ENCODE results near the gene EGF. TPM values are rescaled to one million over a fixed set of nuclear protein-coding genes. Genes with fewer than 3 reads are reported as not detected.

The EGF gene
- under 1 TPM in 1 of 5 donors, not detected in 4; 0.20 TPM for total RNA-seq
- total RNA-seq (2013): 0.24 TPM
- 0 to 0.59 (median 0) reads per million in 29 experiments for total RNA-seq

DNA sequence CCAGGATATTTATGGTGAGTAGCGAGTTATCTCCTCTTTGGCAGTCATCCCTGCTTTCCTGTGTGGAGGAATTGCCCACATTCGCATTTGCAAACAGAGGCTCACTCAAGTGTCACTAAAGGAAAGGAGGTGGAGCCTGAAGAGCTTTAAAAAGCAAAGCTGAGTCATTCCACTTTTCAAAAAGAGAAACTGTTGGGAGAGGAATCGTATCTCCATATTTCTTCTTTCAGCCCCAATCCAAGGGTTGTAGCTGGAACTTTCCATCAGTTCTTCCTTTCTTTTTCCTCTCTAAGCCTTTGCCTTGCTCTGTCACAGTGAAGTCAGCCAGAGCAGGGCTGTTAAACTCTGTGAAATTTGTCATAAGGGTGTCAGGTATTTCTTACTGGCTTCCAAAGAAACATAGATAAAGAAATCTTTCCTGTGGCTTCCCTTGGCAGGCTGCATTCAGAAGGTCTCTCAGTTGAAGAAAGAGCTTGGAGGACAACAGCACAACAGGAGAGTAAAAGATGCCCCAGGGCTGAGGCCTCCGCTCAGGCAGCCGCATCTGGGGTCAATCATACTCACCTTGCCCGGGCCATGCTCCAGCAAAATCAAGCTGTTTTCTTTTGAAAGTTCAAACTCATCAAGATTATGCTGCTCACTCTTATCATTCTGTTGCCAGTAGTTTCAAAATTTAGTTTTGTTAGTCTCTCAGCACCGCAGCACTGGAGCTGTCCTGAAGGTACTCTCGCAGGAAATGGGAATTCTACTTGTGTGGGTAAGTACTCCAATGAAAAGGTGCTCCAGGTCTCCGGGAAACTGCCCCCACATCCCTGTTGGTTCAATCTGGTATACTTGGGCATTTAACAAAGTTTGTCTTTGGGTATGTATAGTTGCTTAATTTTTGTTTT lies at the start of gene EGF:
Gene EGF (plus strand): TSS at position 178 of the 890 bp plus-strand sequence. CDS start 453 bp downstream, at position 631.
- Histone ChIP-seq H3K27me3 (replicated peaks in 1 of 2; ENCODE audit: control insufficient read depth in 2 of 2, extremely low read depth in 1 of 2, insufficient read depth in 2 of 2, low read length in 1 of 2) (peaks cover 0 to 6% of the 10 kb centered on the region in 2 experiments), H3K27ac (ENCODE audit: low read length) (no peak within 1 kb of the TSS), H3K9me3 (no peaks in the 10 kb centered on the region), H3K4me3 (ENCODE audit: control insufficient read depth in 1 of 2, extremely low read depth in 1 of 2, low read length in 1 of 2) (no peak within 1 kb of the TSS), H3K36me3 (ENCODE audit: control insufficient read depth in 2 of 2, extremely low read depth in 1 of 2, insufficient read depth in 1 of 2, low read length in 1 of 2) (no peaks in the 10 kb centered on the region), H3K4me1 (ENCODE audit: control insufficient read depth in 1 of 2, extremely low read depth in 1 of 2, insufficient read depth in 2 of 2, low read length in 2 of 2) (no peaks in the 10 kb centered on the region)
- no peaks in the 10 kb centered on the region for H3K9me3 Mint-ChIP-seq
- H3K27ac Mint-ChIP-seq: no peak within 1 kb of the TSS
- DNase-seq: no peak
- CTCF ChIA-PET: no interaction called here
- no peaks in the 10 kb centered on the region for H3K4me1 Mint-ChIP-seq
- H3K27me3 Mint-ChIP-seq: peaks cover 23 to 24% of the 10 kb centered on the region in 2 donors
- no peak within 1 kb of the TSS for H3K4me3 Mint-ChIP-seq
- POLR2A ChIA-PET: no interaction called here
- WGBS (ENCODE audit: insufficient coverage): 48% methylated on average over 4 of the region's 9 CpGs
- no peak for ATAC-seq (replicated peaks in 1 of 4)
- no peaks in the 10 kb centered on the region for H3K36me3 Mint-ChIP-seq

DNA sequence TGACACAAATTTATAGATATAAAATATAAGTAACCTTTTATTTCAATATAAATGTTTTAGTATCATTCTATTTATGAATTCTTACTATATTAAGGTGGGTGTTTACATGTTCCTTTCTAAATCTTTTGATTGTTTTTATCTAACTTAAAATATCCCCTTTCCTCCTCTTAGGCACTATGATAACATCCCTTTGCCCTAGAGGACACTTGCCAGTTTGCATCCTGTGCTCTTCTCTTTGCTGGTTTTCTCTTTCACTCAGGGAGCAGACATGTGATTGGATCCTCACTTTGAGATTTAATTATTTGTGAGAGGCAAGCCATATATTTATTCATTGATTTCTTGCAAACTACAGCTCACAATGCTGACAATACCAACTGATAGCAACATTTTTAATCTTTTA lies 48.5 kb upstream of the EGF start:
- POLR2A ChIA-PET: no interaction called here
- peaks cover 0 to 12% (median 12%) of the 10 kb centered on the region in 3 donors for H3K9me3 Mint-ChIP-seq
- DNase-seq (no peak), ATAC-seq (replicated peaks in 1 of 4) (no peak)
- no peak overlapping the region for H3K4me3 Mint-ChIP-seq
- Histone ChIP-seq H3K9me3 (no peaks in the 10 kb centered on the region), H3K27me3 (replicated peaks in 1 of 2; ENCODE audit: control insufficient read depth in 2 of 2, extremely low read depth in 1 of 2, insufficient read depth in 2 of 2, low read length in 1 of 2) (no peaks in the 10 kb centered on the region), H3K27ac (ENCODE audit: low read length) (no peak overlapping the region), H3K4me1 (ENCODE audit: control insufficient read depth in 1 of 2, extremely low read depth in 1 of 2, insufficient read depth in 2 of 2, low read length in 2 of 2) (no peaks in the 10 kb centered on the region), H3K4me3 (ENCODE audit: control insufficient read depth in 1 of 2, extremely low read depth in 1 of 2, low read length in 1 of 2) (no peak overlapping the region), H3K36me3 (ENCODE audit: control insufficient read depth in 2 of 2, extremely low read depth in 1 of 2, insufficient read depth in 1 of 2, low read length in 1 of 2) (no peaks in the 10 kb centered on the region)
- no peaks in the 10 kb centered on the region for H3K4me1 Mint-ChIP-seq
- H3K27me3 Mint-ChIP-seq: no peaks in the 10 kb centered on the region
- CTCF ChIA-PET: no interaction called here
- H3K36me3 Mint-ChIP-seq: peaks cover 16% of the 10 kb centered on the region
- no peak overlapping the region for H3K27ac Mint-ChIP-seq

DNA sequence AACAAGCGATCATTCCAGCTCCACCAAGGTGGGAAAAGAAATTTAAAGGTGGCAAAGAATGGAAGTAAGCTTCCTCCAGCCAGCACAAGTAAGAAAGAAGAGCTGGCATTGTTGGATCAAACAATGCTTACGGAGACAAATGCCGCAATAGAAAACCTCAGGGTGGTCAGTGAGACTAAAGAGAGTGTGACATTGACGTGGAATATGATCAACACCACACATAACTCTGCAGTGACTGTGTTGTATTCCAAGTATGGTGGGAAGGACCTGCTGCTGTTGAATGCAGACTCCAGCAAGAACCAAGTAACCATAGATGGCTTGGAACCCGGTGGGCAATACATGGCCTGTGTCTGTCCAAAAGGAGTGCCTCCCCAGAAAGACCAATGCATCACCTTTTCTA lies 42.6 kb upstream of the EGF start:
- Mint-ChIP-seq H3K36me3 (peaks cover 18% of the 10 kb centered on the region), H3K27me3 (no peaks in the 10 kb centered on the region), H3K4me1 (no peaks in the 10 kb centered on the region), H3K9me3 (no peaks in the 10 kb centered on the region), H3K4me3 (no peak overlapping the region), H3K27ac (no peak overlapping the region)
- H3K27ac ChIP-seq (ENCODE audit: low read length): no peak overlapping the region
- DNase-seq: no peak
- H3K36me3 ChIP-seq (ENCODE audit: control insufficient read depth in 2 of 2, extremely low read depth in 1 of 2, insufficient read depth in 1 of 2, low read length in 1 of 2): no peaks in the 10 kb centered on the region
- H3K4me3 ChIP-seq (ENCODE audit: control insufficient read depth in 1 of 2, extremely low read depth in 1 of 2, low read length in 1 of 2): no peak overlapping the region
- no peaks in the 10 kb centered on the region for H3K4me1 ChIP-seq (ENCODE audit: control insufficient read depth in 1 of 2, extremely low read depth in 1 of 2, insufficient read depth in 2 of 2, low read length in 2 of 2)
- no peaks in the 10 kb centered on the region for H3K9me3 ChIP-seq
- ChIA-PET POLR2A (no interaction called here), CTCF (no interaction called here)
- H3K27me3 ChIP-seq (replicated peaks in 1 of 2; ENCODE audit: control insufficient read depth in 2 of 2, extremely low read depth in 1 of 2, insufficient read depth in 2 of 2, low read length in 1 of 2): no peaks in the 10 kb centered on the region
- no peak for ATAC-seq (replicated peaks in 1 of 4)
- no CpG with 5 or more reads among the region's 5 CpGs for WGBS (ENCODE audit: insufficient coverage)

- Mint-ChIP-seq H3K9me3 (no peaks in the 10 kb centered on the region), H3K4me3 (no peak overlapping the region), H3K27me3 (peaks cover 4 to 5% of the 10 kb centered on the region in 2 donors), H3K27ac (no peak overlapping the region), H3K4me1 (no peaks in the 10 kb centered on the region), H3K36me3 (peaks cover 18% of the 10 kb centered on the region)
- H3K27me3 ChIP-seq (replicated peaks in 1 of 2; ENCODE audit: control insufficient read depth in 2 of 2, extremely low read depth in 1 of 2, insufficient read depth in 2 of 2, low read length in 1 of 2): no peaks in the 10 kb centered on the region
- WGBS (ENCODE audit: insufficient coverage): no CpG with 5 or more reads among the region's 2 CpGs
- H3K27ac ChIP-seq (ENCODE audit: low read length): no peak overlapping the region
- no peak for ATAC-seq (replicated peaks in 1 of 4)
- ChIA-PET CTCF (no interaction called here), POLR2A (no interaction called here)
- H3K36me3 ChIP-seq (ENCODE audit: control insufficient read depth in 2 of 2, extremely low read depth in 1 of 2, insufficient read depth in 1 of 2, low read length in 1 of 2): no peaks in the 10 kb centered on the region
- no peak for DNase-seq
- no peaks in the 10 kb centered on the region for H3K9me3 ChIP-seq
- H3K4me3 ChIP-seq (ENCODE audit: control insufficient read depth in 1 of 2, extremely low read depth in 1 of 2, low read length in 1 of 2): no peak overlapping the region
- no peaks in the 10 kb centered on the region for H3K4me1 ChIP-seq (ENCODE audit: control insufficient read depth in 1 of 2, extremely low read depth in 1 of 2, insufficient read depth in 2 of 2, low read length in 2 of 2)
These were observed 40.6 kb upstream of the EGF start for GRCh38 chr4:109872065-109872464.

DNA sequence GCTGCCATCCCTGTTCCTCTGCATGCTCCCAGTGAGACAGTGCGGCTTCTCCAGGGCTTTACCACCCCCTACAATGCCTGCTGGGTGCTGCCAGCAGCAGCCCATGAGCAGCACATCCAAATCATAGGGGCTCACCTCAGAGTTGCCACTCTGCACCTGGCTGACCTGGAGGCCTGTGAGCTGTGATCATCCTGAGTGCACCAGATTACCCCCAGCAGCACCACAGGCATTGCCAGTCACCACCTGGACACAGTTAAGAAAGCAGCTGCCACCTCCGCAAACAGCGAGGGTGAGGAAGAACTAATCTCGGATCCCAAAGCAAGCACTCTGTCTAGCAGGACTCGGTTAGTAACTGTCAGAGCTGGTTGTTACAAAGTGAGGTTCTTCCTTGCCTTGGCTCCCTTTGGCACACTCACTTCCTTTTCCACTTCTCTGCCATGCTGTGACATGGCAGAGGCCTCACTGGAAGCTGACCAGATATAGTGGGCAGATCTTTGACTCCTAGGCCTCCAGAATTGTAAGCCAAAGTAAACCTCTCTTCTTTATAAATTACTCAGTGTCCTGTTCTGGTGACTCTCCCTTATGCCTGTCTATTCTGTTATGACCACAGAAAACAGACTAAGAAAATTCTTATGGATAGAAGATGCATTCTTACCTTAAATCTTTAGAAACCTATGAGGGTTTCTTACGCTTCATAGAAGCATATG lies 39.6 kb upstream of the EGF start:
- no peak for DNase-seq
- ATAC-seq (replicated peaks in 1 of 4): no peak
- no peaks in the 10 kb centered on the region for H3K4me1 Mint-ChIP-seq
- peaks cover 12% of the 10 kb centered on the region for H3K36me3 Mint-ChIP-seq
- ChIA-PET POLR2A (no interaction called here), CTCF (no interaction called here)
- H3K9me3 Mint-ChIP-seq: no peaks in the 10 kb centered on the region
- Histone ChIP-seq H3K4me3 (ENCODE audit: control insufficient read depth in 1 of 2, extremely low read depth in 1 of 2, low read length in 1 of 2) (no peak overlapping the region), H3K4me1 (ENCODE audit: control insufficient read depth in 1 of 2, extremely low read depth in 1 of 2, insufficient read depth in 2 of 2, low read length in 2 of 2) (no peaks in the 10 kb centered on the region), H3K9me3 (no peaks in the 10 kb centered on the region), H3K36me3 (ENCODE audit: control insufficient read depth in 2 of 2, extremely low read depth in 1 of 2, insufficient read depth in 1 of 2, low read length in 1 of 2) (no peaks in the 10 kb centered on the region), H3K27ac (ENCODE audit: low read length) (no peak overlapping the region), H3K27me3 (replicated peaks in 1 of 2; ENCODE audit: control insufficient read depth in 2 of 2, extremely low read depth in 1 of 2, insufficient read depth in 2 of 2, low read length in 1 of 2) (no peaks in the 10 kb centered on the region)
- peaks cover 5 to 7% of the 10 kb centered on the region in 2 donors for H3K27me3 Mint-ChIP-seq
- no peak overlapping the region for H3K27ac Mint-ChIP-seq
- no peak overlapping the region for H3K4me3 Mint-ChIP-seq
- 86% methylated on average over 4 of the region's 6 CpGs for WGBS (ENCODE audit: insufficient coverage)

GRCh38 chr4:109873791-109874514 lies 38.7 kb upstream of the EGF start:
- H3K36me3 ChIP-seq (ENCODE audit: control insufficient read depth in 2 of 2, extremely low read depth in 1 of 2, insufficient read depth in 1 of 2, low read length in 1 of 2): no peaks in the 10 kb centered on the region
- no peak overlapping the region for H3K27ac ChIP-seq (ENCODE audit: low read length)
- H3K9me3 ChIP-seq: no peaks in the 10 kb centered on the region
- Mint-ChIP-seq H3K4me3 (no peak overlapping the region), H3K27me3 (peaks cover 5 to 7% of the 10 kb centered on the region in 2 donors), H3K4me1 (no peaks in the 10 kb centered on the region), H3K9me3 (no peaks in the 10 kb centered on the region), H3K36me3 (peaks cover 11% of the 10 kb centered on the region), H3K27ac (no peak overlapping the region)
- no peaks in the 10 kb centered on the region for H3K4me1 ChIP-seq (ENCODE audit: control insufficient read depth in 1 of 2, extremely low read depth in 1 of 2, insufficient read depth in 2 of 2, low read length in 2 of 2)
- ATAC-seq (replicated peaks in 1 of 4) (no peak), DNase-seq (no peak)
- POLR2A ChIA-PET: interaction anchor here in 1 of 2 donors (0.6 kb wide), 1 partner anchor 619 kb away, joined by 3 read pairs; no protein-coding TSS in a partner anchor
- 75% methylated on average over 9 of the region's 11 CpGs for WGBS (ENCODE audit: insufficient coverage)
- peaks cover 0 to 2% of the 10 kb centered on the region in 2 experiments for H3K27me3 ChIP-seq (replicated peaks in 1 of 2; ENCODE audit: control insufficient read depth in 2 of 2, extremely low read depth in 1 of 2, insufficient read depth in 2 of 2, low read length in 1 of 2)
- CTCF ChIA-PET: no interaction called here
- H3K4me3 ChIP-seq (ENCODE audit: control insufficient read depth in 1 of 2, extremely low read depth in 1 of 2, low read length in 1 of 2): no peak overlapping the region

All from T-cell (primary cell).